Activated CD4-positive, alpha-beta T cell treated with anti-CD3 and anti-CD28 coated beads for 1 hour (primary cell): ENCODE results near the gene PPFIA4.

ENCODE experiments used
- DNase-seq: peaks from one replicate; pipeline ENCODE4 v3.0.0-alpha.2; 2020

The PPFIA4 gene

DNA sequence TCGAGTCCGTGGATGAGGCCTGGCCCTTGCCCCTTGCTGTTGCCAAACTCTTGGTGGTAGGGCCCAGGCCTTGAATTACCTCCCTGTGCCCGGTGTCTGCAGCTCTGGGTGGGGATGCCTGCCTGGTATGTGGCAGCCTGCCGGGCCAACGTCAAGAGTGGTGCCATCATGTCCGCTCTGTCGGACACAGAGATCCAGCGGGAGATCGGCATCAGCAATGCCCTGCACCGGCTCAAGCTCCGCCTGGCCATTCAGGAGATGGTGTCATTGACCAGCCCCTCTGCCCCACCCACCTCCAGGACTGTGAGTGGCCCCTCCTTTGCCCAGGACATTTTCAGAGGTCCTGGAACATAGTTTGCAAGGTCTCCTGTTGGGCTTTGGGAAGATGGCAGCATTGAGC is 33.8 kb downstream of the PPFIA4 start:
- no peak for DNase-seq

DNA sequence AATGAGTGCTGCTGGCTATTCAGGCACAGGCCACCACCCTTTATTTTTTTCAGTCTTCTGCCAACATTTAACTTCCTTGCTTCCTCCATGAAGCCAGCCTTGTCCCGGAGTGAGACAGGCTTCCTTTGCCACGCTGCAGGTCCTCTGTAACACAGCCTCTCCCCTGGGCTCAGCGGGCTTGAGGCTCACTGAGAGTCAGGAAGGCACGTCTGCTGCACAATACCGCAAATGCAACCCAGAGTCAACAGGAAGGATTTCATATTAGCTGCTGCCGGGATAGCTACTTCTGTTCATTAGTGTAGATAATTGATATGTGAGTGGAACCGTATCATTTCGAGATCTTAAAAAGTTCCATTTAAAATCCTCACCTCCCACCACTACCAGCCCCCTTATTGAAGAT is 37.0 kb downstream of the PPFIA4 start:
- no peak for DNase-seq

DNA sequence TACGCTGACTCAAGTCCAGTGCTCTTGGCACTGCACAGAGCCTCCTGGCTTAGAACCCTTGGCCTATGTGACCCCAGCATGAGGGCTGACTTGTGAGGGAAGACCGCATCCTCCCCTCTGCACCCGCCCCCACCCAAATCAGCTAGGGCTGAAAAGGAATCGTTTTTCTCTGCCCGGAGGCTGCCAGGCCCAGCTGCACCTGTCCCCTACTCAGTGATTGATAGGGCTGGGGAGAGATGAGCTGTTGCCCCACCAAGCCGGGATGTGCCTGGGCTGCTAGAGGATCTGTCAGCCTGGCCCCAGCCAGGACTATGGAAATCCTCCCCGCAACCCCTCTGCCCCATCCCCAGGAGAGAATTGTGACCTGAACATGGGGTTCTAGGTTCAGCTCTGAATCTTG is 38.9 kb downstream of the PPFIA4 start:
- no peak for DNase-seq

GRCh38 chr1:203065986-203066385 is 39.7 kb downstream of the PPFIA4 start:
- no peak for DNase-seq

- DNase-seq = no peak
Measured at GRCh38 chr1:203066965-203067364, 40.7 kb downstream of the PPFIA4 start.

- DNase-seq = no peak
Measured at GRCh38 chr1:203069030-203069747, 42.9 kb downstream of the PPFIA4 start.

DNA sequence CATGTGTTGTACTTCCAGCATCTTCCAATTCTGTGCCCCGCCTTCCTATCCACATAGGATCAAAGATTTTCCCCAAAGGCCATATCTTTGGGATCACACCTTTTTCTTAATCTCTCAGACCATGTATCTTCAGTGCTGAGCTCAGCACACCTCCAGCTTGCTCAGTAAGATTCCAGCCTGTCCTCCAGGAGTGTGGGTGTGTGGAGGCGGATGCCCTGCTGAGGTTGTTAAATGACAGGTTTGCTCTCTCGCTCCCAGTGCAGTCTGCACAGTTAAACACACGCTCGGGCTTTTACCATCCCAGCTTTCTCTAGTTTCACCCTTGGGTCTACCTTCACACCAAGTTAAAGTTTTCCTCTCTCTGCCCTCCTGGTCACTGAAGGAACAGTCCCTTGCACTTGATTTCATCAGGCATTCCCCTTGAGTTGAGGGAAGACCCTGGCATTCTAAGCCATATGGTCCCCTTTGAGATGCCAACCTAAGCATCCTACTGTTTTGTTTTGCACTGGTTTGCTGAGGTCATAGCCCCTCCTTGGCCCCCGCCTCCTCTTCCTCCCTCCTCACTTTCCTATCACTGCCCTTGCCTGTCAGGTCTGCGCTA is 45.8 kb downstream of the PPFIA4 start:
- DNase-seq = no peak

- no peak for DNase-seq
Measured at GRCh38 chr1:203072911-203073310, 46.6 kb downstream of the PPFIA4 start.

- DNase-seq = no peak
Measured at GRCh38 chr1:203073469-203073868, 47.2 kb downstream of the PPFIA4 start.

DNA sequence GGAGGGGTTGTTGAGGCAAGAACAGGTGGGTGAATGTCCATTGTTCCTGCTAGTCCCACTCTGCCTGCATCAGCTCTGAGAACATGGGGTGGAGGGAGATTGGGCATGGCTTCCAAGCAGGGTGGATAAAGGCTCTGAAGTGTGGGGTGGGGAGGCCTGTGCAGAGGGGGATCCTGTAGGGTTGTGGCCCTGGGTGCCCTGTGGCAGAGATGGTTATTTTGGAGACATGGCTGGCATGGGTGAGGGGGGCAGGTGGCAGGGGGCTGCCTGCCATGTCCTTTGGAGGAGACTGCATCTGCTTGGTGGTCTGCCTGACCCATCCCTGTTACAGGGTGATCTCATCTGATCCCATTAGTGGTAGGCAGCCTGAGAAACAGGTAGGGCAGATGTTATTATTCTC is 48.3 kb downstream of the PPFIA4 start:
- no peak for DNase-seq

DNA sequence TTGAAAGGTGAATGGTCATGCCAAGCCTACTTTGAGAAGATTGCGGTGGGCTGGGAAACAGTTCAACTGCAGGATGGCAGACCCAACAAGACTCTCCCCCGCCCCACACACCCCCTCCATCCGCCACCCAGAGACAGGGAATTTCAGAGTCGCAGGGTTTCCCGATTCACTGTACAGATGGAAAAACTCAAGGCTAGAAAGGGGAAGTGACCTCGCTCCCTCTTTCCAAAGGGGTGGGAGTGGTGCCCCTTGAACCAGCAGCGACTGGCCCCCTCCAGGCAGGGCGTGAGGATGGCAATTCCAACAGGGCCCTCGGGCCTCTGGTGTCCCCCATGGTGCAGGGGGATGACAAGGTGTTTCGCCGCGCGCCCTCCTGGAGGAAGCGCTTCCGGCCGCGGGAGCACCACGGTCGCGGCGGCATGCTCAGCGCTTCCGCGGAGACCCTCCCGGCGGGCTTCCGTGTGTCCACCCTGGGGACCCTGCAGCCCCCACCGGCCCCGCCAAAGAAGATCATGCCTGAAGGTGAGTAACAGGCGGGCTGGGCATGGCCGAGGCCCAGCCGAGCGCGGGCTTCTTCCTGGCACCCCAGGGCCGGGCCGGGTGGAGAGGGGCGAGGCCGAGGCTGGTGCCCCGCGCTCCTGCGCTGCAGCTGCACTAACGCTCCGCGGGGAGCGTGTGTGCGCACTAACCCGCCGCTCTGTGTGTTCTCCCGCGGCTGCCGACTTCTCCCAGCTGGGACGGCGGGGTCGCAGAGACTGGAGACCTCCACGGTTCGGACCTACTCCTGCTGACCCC is 49.1 kb downstream of the PPFIA4 start:
- DNase-seq = no peak

DNA sequence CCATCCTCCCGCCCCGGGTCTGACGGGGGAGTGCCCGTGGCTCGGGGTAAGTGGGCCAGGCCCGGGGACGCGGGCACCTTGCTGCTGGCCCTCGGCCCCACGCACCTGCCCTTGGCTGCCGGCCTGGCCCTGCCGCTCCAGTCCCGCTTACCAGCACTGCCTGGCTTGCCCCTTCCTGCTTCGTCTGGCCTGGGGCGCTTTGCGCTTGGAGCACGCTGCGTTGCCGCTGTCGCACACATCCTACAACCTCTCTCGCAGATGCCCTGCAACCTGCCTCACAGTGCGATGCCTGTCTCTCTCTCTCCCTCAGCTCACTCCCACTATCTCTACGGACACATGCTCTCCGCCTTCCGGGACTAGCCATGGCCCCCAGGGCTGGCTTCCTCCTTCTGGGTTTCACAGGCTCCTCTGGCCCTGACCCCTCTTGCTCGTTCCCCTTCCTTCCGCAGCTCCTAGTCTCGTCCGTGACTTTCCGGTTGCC is 49.8 kb downstream of the PPFIA4 start:
- DNase-seq = no peak

- DNase-seq = no peak
Measured at GRCh38 chr1:203077367-203077766, 51.1 kb downstream of the PPFIA4 start.

DNA sequence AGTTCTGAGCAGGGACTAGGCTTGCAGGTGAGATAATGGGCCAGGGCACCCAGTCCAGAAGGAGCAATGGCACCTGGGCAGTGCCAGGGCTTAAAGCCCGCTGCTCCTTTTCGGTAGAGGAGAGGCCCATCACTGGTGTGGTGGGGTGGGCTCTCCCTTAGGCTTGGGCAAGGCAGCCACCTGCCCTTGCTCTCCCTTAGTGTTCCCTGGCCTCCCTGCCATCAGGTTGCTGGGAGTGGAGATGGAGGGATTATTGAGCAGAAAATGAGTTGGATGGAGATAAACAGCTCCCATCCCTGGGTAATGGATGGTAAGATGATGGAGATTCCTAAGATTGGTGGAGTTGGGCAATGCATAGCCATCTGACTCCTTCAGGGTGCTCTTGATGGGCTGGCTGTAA is 51.7 kb downstream of the PPFIA4 start:
- no peak for DNase-seq

GRCh38 chr1:203078478-203078877 is 52.2 kb downstream of the PPFIA4 start:
- no peak for DNase-seq

DNA sequence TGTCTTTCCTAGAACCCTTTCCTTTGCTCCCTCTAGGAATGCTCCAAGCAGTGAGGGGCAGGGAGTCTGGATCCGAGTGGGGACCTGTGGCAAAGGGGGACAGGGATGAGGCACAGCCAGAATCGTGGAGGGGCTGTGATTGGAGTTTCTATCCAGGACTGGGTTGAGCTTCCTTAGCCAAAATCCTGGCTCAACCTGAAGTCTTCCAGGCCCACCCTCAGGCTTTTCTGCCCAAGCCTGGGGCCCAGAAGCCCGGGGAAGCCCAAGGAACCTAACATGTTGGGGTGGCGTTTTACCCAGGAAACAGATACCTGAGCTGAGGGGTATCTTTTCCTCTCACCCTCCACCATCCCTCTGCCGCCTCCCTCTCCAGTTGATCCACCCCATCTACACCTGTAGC is 54.2 kb downstream of the PPFIA4 start:
- no peak for DNase-seq

GRCh38 chr1:203081465-203082230 is 55.4 kb downstream of the PPFIA4 start:
- DNase-seq = no peak

DNA sequence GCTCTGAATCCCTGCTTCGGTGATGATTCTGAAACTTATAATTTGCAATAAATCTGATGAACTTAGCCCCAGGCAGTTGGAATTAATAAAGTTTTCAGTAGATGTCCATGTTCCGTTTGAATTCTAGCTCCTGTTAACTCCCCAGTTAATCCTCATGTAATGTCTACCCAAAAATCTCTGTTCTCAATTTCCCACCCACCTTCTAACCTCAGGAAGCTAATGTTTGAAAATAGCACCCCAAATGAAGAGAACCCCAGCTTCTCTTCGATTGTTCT is 55.9 kb downstream of the PPFIA4 start:
- DNase-seq = no peak

DNA sequence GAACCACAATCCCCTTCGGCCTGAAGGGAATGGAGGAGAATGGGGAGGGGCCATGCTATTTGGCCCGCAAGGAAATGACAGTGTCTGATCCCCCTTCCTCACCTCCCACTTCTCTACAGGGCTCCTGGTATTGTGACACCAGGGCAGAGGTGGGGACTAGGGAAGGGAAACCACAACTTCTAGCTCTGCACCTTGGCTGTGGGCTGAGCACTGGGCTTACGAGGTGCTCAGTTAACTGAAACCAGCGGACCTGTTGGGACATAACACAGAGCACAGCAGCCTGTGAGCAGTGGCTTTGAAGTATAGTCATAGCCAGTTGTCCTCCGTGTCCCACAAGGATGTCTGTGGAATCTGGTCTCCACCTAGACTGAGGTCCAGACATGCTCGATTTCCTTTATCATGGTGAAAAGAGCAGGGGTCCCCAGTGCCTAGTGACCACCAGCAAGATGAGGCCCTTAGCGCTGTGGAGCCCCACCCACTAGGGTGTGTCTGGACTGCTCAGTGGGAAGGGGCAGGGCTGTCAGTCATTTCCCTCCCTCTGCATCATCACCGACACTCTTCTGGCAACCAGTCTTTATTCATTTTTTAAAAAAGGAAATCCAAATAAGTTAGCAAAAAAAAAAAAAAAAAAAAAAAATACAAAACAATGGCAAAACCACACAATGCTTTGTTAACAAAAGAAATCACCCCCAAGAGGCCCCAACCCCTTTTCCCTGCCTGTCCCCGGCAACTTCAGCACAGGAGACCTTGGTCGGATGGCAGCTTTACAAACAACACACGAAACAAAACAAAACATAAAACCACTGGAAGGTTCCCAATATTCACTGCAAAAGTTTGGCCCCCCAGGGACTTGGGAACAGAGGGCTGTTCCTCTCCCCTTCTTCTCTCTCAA is 56.5 kb downstream of the PPFIA4 start:
- DNase-seq = no peak

DNA sequence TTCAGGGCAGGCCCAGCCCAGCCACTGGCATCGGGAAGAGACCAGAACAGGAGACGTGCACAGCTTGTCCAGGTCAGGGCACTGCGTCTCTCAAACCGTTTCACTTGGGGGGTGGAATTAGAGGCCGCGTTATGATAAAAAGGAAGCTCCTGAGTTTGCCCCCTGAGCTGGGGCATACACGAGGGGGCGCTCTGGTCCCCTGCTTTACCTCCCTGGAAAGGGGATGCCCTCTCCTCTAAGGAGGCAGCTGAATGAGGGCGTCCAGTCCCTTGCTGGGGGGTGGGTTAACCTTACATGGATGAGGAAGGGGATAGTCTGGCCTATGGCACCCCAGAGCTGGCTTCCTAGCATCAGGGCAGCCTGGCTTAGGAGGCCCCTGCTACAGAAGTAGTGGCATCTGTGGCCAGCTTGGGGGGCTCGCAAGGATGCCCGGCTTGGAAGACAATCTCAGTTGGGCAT is 57.2 kb downstream of the PPFIA4 start:
- DNase-seq = no peak

DNA sequence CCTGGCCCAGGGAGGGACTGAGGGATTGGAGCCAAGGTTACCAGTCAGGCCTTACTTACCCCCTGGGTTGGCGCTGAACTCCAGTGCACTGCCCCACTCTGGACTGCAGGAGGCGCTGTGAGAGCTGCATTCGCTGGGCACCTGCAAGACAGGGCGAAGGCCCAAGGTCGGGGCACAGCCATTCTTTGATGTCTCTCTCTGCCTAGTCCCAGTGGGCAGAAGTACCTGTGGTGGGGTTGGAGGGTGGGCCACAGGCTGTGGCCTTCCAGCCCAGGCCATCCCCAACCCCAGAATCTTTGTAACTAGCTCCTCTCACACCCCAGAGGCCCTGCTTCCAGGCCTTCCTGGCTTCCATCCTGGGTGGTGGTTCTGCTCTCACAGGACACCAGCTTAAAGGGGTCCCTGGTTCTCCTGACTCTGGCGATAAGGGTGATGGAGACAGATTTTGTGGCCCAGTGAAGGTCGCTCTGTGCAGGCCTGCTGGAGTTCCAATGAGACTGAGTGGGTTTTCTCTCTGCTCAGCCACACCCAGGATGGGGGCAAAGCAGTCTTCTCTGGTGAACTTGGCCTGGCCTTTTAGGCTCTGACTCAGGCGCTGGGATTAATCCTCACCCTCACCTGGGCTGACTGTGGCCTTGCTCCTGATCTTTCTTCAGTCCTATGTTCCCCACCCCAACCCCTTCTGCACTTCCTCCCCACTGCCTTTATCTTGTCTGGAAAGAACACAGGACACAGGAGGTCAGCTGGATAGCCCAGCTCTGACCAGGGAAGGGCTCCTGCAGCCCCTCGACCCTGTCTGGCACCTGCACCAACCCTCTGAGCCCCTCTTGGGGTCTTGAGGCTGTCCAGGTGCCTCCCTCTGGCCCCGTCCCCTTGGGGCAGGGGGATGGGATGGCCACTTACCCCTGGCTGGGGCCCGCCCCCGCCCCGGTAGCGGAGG is 58.6 kb downstream of the PPFIA4 start:
- no peak for DNase-seq
